Germinal center (tissue), 1 donor: ENCODE measurements around the gene RAB40B.

ENCODE experiments used
- DNase-seq: peaks from one replicate; pipeline ENCODE4 v3.0.0; 2012; ENCODE audit warnings: mixed read lengths, low spot score

Gene RAB40B

GRCh38 chr17:82615084-82616020 lies 83.1 kb downstream of the RAB40B start:
- no peak for DNase-seq

DNA sequence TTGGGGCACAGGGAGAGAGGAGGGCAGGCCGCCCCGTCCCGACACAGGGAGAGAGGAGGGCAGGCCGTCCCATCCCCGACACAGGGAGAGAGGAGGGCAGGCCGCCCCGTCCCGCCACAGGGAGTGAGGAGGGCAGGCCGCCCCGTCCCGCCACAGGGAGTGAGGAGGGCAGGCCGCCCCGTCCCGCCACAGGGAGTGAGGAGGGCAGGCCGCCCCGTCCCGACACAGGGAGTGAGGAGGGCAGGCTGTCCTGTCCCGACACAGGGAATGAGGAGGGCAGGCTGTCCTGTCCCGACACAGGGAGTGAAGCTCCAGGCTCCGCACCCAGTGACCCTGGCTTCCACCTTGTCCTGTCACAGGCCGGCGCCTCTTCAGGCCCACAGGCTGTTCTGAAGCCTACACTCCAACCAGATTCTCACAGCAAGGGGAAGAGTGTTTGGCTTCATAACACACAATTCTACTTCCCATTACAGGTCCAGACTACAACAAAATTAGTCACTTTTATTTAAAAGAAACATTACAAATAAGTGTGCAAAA lies 84.3 kb downstream of the RAB40B start:
- DNase-seq = no peak

DNA sequence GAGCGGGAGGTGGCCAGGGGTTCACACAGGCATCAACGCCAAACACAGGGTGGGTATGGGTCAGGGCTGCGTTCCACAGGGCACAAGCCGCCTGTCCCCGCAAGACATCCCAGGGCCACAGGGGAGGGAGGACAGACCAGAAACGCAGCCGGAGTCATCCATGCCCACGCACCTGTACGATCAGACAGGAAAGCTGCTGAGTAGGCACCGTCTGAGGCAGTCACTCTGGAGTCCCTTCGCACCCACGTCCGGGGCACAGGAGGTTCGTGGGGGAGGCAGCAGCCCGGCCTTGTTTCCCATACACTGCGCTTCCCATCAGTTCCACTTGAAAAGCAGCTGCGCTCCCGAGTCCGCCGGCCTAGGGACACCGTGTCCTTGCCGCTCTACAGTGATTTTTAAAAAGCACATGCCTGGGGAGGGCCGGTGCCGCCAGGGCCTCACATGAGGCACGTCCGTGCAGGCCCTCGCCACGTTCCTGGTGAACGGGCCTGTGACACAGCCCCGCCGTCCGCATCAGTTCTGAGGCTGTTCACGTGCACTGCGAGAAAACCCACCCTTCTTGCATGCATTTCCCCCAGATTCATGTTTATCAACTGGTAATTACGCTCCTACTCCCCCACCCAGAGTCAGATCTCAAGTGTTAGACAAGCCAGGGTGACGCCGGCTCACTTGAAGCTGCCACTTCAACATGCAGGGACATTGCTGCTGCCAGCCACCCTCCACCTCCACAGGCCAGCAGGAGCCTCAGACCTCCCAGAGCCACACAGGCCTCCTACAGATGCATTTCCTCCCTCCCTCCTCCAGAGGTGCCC lies 85.0 kb downstream of the RAB40B start:
- no peak for DNase-seq

DNA sequence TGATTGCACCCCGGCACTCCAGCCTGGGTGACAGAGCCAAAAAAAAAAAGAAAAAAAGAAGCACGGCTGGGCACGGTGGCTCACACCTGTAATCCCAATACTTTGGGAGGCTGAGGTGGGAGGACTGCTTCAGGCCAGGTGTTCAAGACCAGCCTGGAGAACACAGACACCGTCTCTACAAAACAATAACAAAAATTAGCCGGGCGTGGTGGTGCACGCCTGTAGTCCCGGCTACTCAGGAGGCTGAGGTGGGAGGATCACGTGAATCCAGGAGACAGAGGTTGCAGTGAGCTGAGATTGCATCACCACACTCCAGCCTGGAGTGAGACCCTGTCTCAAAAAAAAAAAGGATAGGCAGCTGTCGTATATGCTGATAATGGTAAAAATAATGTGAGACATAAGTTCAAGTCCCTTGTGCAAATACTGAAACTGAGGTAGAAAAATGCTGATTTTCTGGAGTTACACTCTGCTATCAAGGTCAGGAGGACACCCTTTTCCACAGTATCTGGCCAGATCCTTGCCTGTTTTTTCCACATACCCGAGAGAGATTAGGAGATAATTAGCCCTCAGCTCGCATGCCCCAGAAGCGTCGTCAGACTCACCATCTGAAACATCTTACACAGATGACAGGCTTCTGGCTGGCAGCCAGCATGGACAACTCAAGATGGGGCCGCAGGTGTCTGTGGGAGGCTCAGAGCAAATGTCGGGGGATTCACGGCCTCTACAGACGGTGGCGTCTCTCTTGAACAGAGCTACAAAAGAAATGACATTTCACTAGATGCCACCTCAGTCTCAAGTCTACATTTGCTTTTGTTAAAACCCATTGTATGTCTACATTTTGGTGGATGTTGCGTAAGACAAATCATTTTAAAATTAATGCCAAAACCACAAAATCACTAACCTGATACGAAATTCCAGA lies 87.1 kb downstream of the RAB40B start:
- DNase-seq = no peak

GRCh38 chr17:82609655-82610054 lies 88.8 kb downstream of the RAB40B start:
- DNase-seq = no peak

DNA sequence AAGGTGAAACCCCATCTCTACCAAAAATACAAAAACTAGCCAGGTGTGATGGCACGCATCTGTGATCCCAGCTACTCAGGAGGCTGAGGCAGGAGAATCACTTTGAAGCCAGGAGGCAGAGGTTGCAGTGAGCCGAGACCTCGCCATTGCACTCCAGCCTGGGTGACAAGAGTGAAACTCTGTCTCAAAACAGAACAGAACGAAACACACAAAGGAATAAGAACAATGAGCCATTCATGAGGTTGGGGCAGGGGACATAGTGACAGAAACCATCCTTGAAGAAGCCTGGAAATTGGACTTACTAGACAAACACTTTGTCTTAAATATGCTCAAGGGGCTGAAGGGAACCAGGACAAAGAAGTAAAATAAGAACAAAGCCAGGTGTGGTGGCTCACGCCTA lies 89.7 kb downstream of the RAB40B start:
- no peak for DNase-seq

DNA sequence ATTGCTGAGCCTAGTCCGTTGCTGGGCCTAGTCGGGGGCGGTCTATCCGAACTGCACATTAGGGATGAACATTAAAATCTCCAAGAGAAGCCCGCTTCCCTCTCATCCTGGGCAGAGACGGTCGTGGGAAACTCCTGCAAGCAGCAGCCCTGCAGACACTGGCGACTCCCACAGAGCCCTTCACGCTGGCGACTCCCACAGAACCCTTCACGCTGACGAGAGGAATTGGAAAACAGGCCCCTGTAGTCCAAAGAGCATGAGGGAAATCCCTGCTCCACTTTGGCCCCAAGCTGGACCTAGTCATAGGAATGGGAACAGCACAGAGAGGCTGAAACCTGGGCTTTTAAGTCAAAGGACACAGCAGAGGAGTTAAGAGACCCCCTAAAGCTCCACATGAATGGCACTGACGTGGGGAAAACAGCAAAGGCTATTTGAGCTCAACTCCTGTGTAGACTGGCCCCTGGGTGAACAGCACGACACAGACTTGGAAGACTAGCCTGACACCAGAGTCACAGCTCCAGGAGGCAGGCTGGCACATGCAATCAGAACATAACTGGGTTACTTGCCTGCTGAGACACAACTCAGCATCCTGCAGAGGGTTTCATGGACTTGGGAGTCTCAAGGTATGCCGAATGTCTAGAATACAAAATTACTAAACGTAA lies 92.4 kb downstream of the RAB40B start:
- DNase-seq = no peak
